Right lobe of liver (tissue), 6 donors: ENCODE data around the gene ITPR1. TPM values are rescaled to one million over a fixed set of nuclear protein-coding genes. Genes with fewer than 3 reads are reported as not detected.

Experiments
- ATAC-seq, 4 donors: fragments of 200-7000 bp; cut with Tn5 transposase; one replicate each; pipeline ENCODE4 v1.9.1; 2020; ENCODE audit warnings: mild to moderate bottlenecking in 4 of 4, moderate library complexity in 4 of 4
- DNase-seq, 3 donors: peaks; one replicate each; pipeline ENCODE4 v3.0.0-alpha.2; 2020
- H3K27ac ChIP-seq, 3 donors: fragments of 200-600 bp; one replicate each; pipeline ENCODE4 v1.8.0; 2022
- H3K27me3 ChIP-seq, 2 donors: fragments of 200-600 bp; one replicate each; pipeline ENCODE4 v1.8.0; 2022
- H3K36me3 ChIP-seq, 4 donors: fragments of 200-600 bp; sonication (generic) in 1 of 4; one replicate each; pipeline versions ENCODE4 v1.5.1 to v1.8.0; 2017 to 2022; ENCODE audit warnings: control low read depth in 1 of 4
- H3K4me1 ChIP-seq, 4 donors: fragments of 200-600 bp; sonication (generic) in 1 of 4; one replicate each; pipeline versions ENCODE4 v1.5.1 to v1.8.0; 2017 to 2022; ENCODE audit warnings: control low read depth in 1 of 4
- H3K4me3 ChIP-seq, 3 donors: fragments of 200-600 bp; one replicate each; pipeline ENCODE4 v1.8.0; 2022
- H3K9me3 ChIP-seq, 4 donors: fragments of 200-600 bp; sonication (generic) in 1 of 4; one replicate each; pipeline versions ENCODE4 v1.5.1 to v1.8.0; 2017 to 2022; ENCODE audit warnings: control low read depth in 1 of 4
- POLR2A ChIP-seq: fragments of 450-650 bp; IDR thresholded peaks from one replicate; pipeline ENCODE4 v1.6.1; 2017; ENCODE audit warnings: antibody characterized with exemption, mild to moderate bottlenecking
- WGBS: methylation state at CpG from one replicate; pipeline ENCODE4 v1.1.6; 2018; ENCODE audit warnings: low coverage, low lambda C conversion rate; ENCODE audit not compliant: insufficient coverage; ENCODE audit errors: missing lambda C conversion rate; 5-methylcytosine and 5-hydroxymethylcytosine counted together
- intact Hi-C, 2 donors: fragments of 100-400 bp; cut with DNase I; formaldehyde crosslinking; loops; one replicate each; pipeline versions ENCODE4 v1.11.2 to v1.14.1; 2022
- total RNA-seq, 6 experiments: library from RNA; depleted of rRNA in 2 of 6; stranded (reverse); fragments of >200 nt in 2 of 6; fragmentation: NEBNext Ultra II Directional in 3 of 6; extraction: Animal tissue kit (Norgen Biotek cat#: 25700) in 3 of 6; gene quantifications; one replicate each; pipeline versions ENCODE4 v1.1.0 to v1.2.4, GENCODE V29; 2016 to 2023
- TF ChIP-seq, protein P1 (sequence below), 4 donors: fragments of 200-600 bp in 3 of 4; fragments of 450-650 bp in 1 of 4; IDR thresholded peaks; one replicate each; pipeline versions ENCODE4 v1.5.1 to v1.8.0; 2016 to 2022; ENCODE audit warnings: antibody characterized with exemption in 4 of 4, mild to moderate bottlenecking in 2 of 4
- donor health status: DM: no; HTN: yes; CAD: no.
- donor health status: DM: no; HTN: no; CAD: no.
- donor health status: DM: no; HTN: no; CAD: no.
- donor health status: DM: no; HTN: yes; CAD: no.
- donor health status: DM: no; HTN: yes; CAD: no.

The ITPR1 gene
- total RNA-seq, 6 experiments from 2014 or later, result 6.5 to 16.2 (median 11.5) TPM

DNA sequence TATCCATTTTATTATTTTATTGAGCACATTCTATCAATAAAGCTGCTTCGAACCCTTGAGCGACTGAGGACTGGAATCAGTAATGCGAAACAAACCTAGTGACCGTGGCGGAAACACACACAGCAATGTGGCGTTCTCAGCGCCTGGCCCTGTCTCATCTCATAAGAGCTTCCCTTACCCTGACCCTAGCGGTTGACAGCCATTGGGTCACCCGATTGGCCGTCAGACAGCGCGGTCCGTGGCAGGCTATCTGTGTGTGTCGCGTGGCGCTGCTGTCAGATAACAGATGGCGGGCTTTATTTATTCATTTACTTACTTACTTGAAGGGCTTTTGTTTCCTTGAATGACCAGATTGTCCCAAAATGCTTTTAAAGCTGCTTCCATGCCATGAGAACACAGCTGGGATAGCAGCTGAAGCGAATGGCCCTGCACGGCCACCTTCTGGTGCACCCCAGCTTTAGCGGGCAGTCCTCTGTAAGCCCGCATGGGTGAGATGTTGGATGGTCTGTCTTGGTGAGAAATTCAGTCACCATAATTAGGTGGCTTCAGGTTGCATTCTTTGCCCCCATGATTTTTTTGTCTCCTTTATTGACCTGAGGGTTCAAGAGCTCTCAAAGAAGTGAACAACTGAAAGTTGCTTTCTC lies 270.6 kb downstream of the ITPR1 start:
- intact Hi-C loops, result no loop called here
- ATAC-seq (no peak), DNase-seq (no peak)
- Histone ChIP-seq H3K27me3 (no peaks in the 10 kb centered on the region), H3K36me3 (no peaks in the 10 kb centered on the region), H3K4me3 (no peak overlapping the region), H3K4me1 (peaks cover 0 to 3% (median 0%) of the 10 kb centered on the region in 4 donors), H3K9me3 (peaks cover 0 to 2% (median 0%) of the 10 kb centered on the region in 4 donors), H3K27ac (no peak overlapping the region)
- over 99% methylated on average over 15 of the region's 21 CpGs for WGBS
- no peak for TF ChIP-seq POLR2A
- TF ChIP-seq, protein P1, sequence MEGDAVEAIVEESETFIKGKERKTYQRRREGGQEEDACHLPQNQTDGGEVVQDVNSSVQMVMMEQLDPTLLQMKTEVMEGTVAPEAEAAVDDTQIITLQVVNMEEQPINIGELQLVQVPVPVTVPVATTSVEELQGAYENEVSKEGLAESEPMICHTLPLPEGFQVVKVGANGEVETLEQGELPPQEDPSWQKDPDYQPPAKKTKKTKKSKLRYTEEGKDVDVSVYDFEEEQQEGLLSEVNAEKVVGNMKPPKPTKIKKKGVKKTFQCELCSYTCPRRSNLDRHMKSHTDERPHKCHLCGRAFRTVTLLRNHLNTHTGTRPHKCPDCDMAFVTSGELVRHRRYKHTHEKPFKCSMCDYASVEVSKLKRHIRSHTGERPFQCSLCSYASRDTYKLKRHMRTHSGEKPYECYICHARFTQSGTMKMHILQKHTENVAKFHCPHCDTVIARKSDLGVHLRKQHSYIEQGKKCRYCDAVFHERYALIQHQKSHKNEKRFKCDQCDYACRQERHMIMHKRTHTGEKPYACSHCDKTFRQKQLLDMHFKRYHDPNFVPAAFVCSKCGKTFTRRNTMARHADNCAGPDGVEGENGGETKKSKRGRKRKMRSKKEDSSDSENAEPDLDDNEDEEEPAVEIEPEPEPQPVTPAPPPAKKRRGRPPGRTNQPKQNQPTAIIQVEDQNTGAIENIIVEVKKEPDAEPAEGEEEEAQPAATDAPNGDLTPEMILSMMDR (IDR thresholded peaks at IDR 0.05), result no peak

DNA sequence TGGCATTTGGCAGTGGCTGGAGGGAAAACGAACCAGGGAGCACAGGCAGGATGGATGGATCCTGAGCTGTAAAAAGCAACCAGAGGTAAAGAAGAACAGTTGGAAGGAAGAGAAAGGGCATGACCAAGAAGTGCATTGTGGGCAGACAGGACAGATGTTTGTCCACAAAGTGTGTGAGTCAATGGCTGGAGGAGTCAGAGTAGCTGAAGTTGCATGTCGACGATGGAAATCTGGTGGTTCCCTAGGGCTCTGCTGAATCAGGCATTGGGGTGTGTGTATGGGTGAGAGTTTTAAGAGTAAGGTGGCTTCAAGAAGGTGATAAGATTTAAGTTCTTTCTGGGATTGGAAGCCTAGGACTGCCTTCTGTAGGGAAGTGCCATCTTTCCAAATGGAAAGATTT lies 272.1 kb downstream of the ITPR1 start:
- WGBS, result 100% methylated on average over 3 of the region's 3 CpGs
- H3K36me3 ChIP-seq, result no peaks in the 10 kb centered on the region
- H3K9me3 ChIP-seq, result peaks cover 0 to 2% (median 0%) of the 10 kb centered on the region in 4 donors
- ATAC-seq (no peak), DNase-seq (no peak)
- H3K27ac ChIP-seq, result no peak overlapping the region
- no peak for TF ChIP-seq POLR2A
- TF ChIP-seq, protein P1 (IDR thresholded peaks at IDR 0.05), result no peak
- peaks cover 0 to 3% (median 0%) of the 10 kb centered on the region in 4 donors for H3K4me1 ChIP-seq
- no peaks in the 10 kb centered on the region for H3K27me3 ChIP-seq
- intact Hi-C loops, result no loop called here
- H3K4me3 ChIP-seq, result no peak overlapping the region

- no peak for ATAC-seq
- Histone ChIP-seq H3K36me3 (no peaks in the 10 kb centered on the region), H3K27ac (no peak overlapping the region), H3K4me3 (no peak overlapping the region), H3K9me3 (peaks cover 0 to 2% (median 0%) of the 10 kb centered on the region in 4 donors), H3K27me3 (no peaks in the 10 kb centered on the region), H3K4me1 (peaks cover 0 to 3% (median 0%) of the 10 kb centered on the region in 4 donors)
- no peak for DNase-seq
- TF ChIP-seq POLR2A, result no peak
- TF ChIP-seq, protein P1 (IDR thresholded peaks at IDR 0.05), result no peak
- 96% methylated on average over 4 of the region's 4 CpGs for WGBS
- intact Hi-C loops, result no loop called here
Observed at GRCh38 chr3:4766263-4766662, 273.1 kb downstream of the ITPR1 start.

- Histone ChIP-seq H3K27ac (no peak overlapping the region), H3K9me3 (peaks cover 0 to 2% (median 0%) of the 10 kb centered on the region in 4 donors), H3K36me3 (no peaks in the 10 kb centered on the region), H3K27me3 (no peaks in the 10 kb centered on the region), H3K4me3 (no peak overlapping the region), H3K4me1 (peaks cover 0 to 3% (median 0%) of the 10 kb centered on the region in 4 donors)
- ATAC-seq (no peak), DNase-seq (no peak)
- intact Hi-C loops, result no loop called here
- no peak for TF ChIP-seq POLR2A
- TF ChIP-seq, protein P1 (IDR thresholded peaks at IDR 0.05), result no peak
- WGBS, result 66% methylated on average over 6 of the region's 6 CpGs
Observed at GRCh38 chr3:4766716-4767499, 273.8 kb downstream of the ITPR1 start.
